ENCODE data around the gene DNAJC9. TPM values are rescaled to one million over a fixed set of nuclear protein-coding genes. Genes with fewer than 3 reads are reported as not detected.

DNAJC9 gene
- total RNA-seq, 4 donors from 2014 or later, result 7.2 to 10.0 (median 8.9) TPM

DNA sequence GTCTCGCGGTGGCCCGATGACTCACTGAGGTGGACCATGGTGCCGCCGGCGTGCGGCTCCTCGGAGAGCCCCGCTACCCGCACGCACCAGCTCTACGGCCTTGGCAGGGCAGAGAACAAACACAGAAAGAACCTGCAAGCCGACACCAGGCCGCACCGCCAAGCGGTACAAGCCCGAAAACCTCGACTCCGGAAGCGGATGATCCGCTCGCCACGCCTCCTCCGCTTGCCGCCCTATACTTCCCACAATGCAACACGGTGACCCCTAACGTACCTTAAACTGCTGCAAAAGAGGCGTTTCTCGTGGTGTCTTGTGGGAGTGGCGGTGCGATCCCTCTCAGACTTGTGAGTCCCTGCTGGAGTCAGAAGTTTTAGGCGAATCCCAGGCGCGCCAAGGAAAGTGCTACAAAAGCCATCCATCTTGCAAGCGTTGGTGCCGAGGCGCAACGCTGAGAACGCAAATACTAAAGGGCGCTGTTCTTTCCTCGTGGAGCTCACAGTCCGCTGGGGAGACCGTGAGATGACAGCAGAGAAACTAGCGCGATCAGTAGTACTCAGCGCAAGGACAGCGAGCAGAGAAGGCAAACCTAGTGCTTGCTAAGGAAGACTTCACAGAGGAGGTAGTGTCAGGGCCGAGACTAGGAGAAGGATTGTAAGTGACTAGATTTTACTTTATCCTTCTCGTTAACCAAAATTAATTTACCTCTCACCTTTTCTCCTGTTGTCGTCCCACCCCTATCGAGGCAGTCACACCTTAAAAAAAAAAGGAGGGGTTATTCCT lies 5.6 kb upstream of the DNAJC9 start, which contains the start of gene MRPS16:
MRPS16 (minus strand) TSS at position 200 of the 780 bp plus-strand sequence; CDS start at position 38, 162 bp downstream.
- H3K4me1 ChIP-seq, result peaks cover 30 to 31% of the 10 kb centered on the region in 2 donors
- peak within 1 kb of the TSS; percentile 78 to 98 (median 88) for H3K4me3 ChIP-seq
- intact Hi-C loops (cut with DNase I; ENCODE audit: low total_unique reads), result loop anchor here (1.0 to 5.0 kb wide), 4 partner anchors 84 to 245 kb away; partner anchors contain the start of genes ANXA7, ECD, FAM149B1 and P4HA1
- TF ChIP-seq POLR2A (IDR thresholded peaks at IDR 0.05), result peak; percentile 72 to 74
- TF ChIP-seq, protein P1, sequence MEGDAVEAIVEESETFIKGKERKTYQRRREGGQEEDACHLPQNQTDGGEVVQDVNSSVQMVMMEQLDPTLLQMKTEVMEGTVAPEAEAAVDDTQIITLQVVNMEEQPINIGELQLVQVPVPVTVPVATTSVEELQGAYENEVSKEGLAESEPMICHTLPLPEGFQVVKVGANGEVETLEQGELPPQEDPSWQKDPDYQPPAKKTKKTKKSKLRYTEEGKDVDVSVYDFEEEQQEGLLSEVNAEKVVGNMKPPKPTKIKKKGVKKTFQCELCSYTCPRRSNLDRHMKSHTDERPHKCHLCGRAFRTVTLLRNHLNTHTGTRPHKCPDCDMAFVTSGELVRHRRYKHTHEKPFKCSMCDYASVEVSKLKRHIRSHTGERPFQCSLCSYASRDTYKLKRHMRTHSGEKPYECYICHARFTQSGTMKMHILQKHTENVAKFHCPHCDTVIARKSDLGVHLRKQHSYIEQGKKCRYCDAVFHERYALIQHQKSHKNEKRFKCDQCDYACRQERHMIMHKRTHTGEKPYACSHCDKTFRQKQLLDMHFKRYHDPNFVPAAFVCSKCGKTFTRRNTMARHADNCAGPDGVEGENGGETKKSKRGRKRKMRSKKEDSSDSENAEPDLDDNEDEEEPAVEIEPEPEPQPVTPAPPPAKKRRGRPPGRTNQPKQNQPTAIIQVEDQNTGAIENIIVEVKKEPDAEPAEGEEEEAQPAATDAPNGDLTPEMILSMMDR (IDR thresholded peaks at IDR 0.05 in 4 of 5, conservative IDR thresholded peaks at IDR 0.05 in 1 of 5), result no peak
- in situ Hi-C loops (cut with MboI; ENCODE audit: low sequenced_read_pairs in 4 of 4), result loop anchor here in 1 of 4 donors (25.0 kb wide), 1 partner anchor 385 kb away; the partner anchor contains the start of gene MYOZ1
- H3K27ac ChIP-seq, result peak within 1 kb of the TSS; percentile 89 to 99 (median 96)
- peak; percentile 99 for ATAC-seq
- peaks cover 0 to 23% of the 10 kb centered on the region in 2 donors for H3K36me3 ChIP-seq
- no peaks in the 10 kb centered on the region for H3K9me3 ChIP-seq
- peak; percentile 94 to 97 for DNase-seq
- H3K27me3 ChIP-seq, result no peaks in the 10 kb centered on the region

DNA sequence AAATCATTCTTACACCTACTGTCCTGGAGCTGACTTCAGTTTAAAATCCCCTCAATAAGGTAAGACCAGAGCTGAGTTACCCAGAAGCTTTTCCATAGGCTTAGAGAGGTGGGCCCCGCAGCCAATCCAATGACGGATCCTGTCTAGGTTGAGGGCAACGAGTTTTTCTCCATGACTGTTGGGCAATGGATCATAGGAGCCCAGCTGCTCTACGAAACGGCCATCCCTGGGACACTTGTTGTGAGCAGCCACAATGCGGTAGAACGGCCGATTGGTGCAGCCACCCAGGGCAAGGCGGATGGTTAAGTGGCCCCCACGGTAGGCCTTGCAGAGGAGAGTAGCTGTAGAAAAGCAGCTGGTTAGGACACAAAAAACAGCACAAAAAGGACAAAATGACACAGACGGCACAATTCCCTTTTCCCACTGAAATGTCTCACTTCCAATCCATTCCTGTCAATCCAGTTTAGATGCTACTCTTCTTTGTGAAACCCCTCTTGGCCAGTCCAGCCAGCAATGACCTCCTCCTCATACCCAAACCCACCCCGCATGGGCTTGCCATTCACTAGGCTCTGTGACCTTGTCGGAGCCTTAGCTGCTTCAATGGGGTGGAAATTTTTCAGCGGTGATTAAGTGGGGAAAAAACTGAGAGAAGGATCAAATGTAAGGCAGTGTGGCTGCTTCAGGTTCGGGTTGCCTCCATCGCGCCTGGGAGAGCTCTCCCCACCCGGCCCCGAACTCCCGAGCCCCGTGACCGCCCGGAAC lies 4.8 kb upstream of the DNAJC9 start:
- TF ChIP-seq, protein P1 (IDR thresholded peaks at IDR 0.05 in 4 of 5, conservative IDR thresholded peaks at IDR 0.05 in 1 of 5), result no peak
- TF ChIP-seq POLR2A (IDR thresholded peaks at IDR 0.05), result no peak
- Histone ChIP-seq H3K27me3 (no peaks in the 10 kb centered on the region), H3K4me3 (peak overlapping the region; percentile 78 to 98 (median 88)), H3K9me3 (no peaks in the 10 kb centered on the region), H3K4me1 (peaks cover 33% of the 10 kb centered on the region in 2 donors), H3K27ac (peak overlapping the region; percentile 89 to 99 (median 96)), H3K36me3 (peaks cover 0 to 23% of the 10 kb centered on the region in 2 donors)
- in situ Hi-C loops (cut with MboI; ENCODE audit: low sequenced_read_pairs in 4 of 4), result loop anchor here in 1 of 4 donors (25.0 kb wide), 1 partner anchor 385 kb away; the partner anchor contains the start of gene MYOZ1
- ATAC-seq, result no peak
- peak in 1 of 2 donors; percentile 25 for DNase-seq
- intact Hi-C loops (cut with DNase I; ENCODE audit: low total_unique reads), result loop anchor here (1.0 to 5.0 kb wide), 4 partner anchors 84 to 245 kb away; partner anchors contain the start of genes ANXA7, ECD, FAM149B1 and P4HA1

DNA sequence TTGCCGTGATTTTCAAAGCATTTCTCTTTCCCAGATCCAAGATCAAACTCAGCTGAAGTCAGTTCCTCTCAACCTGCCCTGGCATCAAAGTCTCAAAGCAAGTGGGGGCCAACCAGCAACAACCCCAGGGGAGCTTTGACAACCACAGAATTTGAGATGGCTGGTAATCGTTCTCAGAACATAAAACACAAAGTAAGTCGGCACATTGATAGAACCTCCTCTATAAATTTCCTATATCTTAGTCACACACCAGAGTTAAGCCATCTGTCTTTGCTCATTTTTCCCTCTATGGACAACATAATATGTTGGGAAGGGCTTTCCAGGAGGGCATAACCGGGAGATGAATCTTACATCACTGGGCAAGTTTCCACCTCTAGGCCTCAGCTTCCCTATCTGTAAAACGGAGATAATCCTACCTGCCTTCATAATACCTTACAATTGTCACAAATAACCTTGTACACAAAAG lies 1.2 kb upstream of the DNAJC9 start:
- no peak for TF ChIP-seq POLR2A (IDR thresholded peaks at IDR 0.05)
- TF ChIP-seq, protein P1 (IDR thresholded peaks at IDR 0.05 in 4 of 5, conservative IDR thresholded peaks at IDR 0.05 in 1 of 5), result no peak
- H3K36me3 ChIP-seq, result peaks cover 0 to 45% of the 10 kb centered on the region in 2 donors
- no peak for ATAC-seq
- in situ Hi-C loops (cut with MboI; ENCODE audit: low sequenced_read_pairs in 4 of 4), result no loop called here
- no peak overlapping the region for H3K4me3 ChIP-seq
- H3K27me3 ChIP-seq, result no peaks in the 10 kb centered on the region
- intact Hi-C loops (cut with DNase I; ENCODE audit: low total_unique reads), result no loop called here
- no peak for DNase-seq
- no peaks in the 10 kb centered on the region for H3K9me3 ChIP-seq
- H3K27ac ChIP-seq, result peak overlapping the region; percentile 83 to 91 (median 87)
- H3K4me1 ChIP-seq, result peaks cover 34 to 40% of the 10 kb centered on the region in 2 donors

DNA sequence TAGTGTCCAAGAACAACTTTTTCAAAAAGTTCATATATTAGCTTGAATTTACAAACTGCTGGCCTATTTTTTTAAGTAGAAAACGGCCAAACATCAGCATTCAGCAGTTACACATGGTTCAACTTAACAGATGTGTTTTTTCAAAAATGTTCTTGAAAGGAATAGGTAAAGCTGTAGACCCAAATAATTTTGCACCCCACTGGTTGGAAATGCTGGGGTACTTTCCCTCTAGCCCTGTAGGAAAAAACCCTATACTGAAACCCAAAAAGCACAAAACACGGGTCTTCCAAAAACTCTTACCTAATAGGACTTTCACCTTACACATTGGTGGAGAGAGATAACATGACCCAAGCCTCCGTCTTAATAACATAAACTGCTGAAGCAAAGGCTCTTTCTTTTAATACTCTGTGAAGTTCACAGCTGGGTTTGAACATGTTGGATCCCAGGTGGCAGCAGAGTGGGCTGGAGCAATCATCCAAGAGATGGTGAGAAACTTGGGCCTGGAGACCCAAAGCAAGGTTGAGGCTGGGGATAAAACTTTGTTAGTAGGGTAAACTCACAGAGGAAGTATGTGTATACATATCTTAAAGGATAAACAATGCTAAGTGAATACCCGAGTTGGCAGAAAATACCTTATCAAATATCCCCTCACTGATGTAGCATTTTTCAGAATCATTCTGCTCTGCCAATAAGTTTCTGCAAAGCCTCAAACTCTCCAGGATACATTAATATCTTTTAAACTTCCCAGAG lies 629 bp upstream of the DNAJC9 start:
- in situ Hi-C loops (cut with MboI; ENCODE audit: low sequenced_read_pairs in 4 of 4) (no loop called here), intact Hi-C loops (cut with DNase I; ENCODE audit: low total_unique reads) (no loop called here)
- no peak for TF ChIP-seq POLR2A (IDR thresholded peaks at IDR 0.05)
- TF ChIP-seq, protein P1 (IDR thresholded peaks at IDR 0.05 in 4 of 5, conservative IDR thresholded peaks at IDR 0.05 in 1 of 5), result no peak
- Histone ChIP-seq H3K27me3 (no peaks in the 10 kb centered on the region), H3K4me1 (peaks cover 31 to 37% of the 10 kb centered on the region in 2 donors), H3K36me3 (peaks cover 0 to 51% of the 10 kb centered on the region in 2 donors), H3K9me3 (no peaks in the 10 kb centered on the region), H3K4me3 (peak overlapping the region; percentile 81 to 96 (median 86)), H3K27ac (peak overlapping the region; percentile 83 to 91 (median 87))
- no peak for ATAC-seq
- DNase-seq, result no peak

Measured in gastrocnemius medialis (tissue), 4 donors.